NCI-H1930 (cell line): ENCODE measurements around the gene GDAP1L1.
"Not testable (repeated sequence)": the region's sequence is repeated elsewhere in the genome, so short reads cannot be mapped to it uniquely, and the experiment has no call there.

Experiments used
- DNase-seq, 2 experiments: peaks; one replicate each; lab custom pipeline; 2025; lab: John Stamatoyannopoulos, UW

GDAP1L1 gene

DNA sequence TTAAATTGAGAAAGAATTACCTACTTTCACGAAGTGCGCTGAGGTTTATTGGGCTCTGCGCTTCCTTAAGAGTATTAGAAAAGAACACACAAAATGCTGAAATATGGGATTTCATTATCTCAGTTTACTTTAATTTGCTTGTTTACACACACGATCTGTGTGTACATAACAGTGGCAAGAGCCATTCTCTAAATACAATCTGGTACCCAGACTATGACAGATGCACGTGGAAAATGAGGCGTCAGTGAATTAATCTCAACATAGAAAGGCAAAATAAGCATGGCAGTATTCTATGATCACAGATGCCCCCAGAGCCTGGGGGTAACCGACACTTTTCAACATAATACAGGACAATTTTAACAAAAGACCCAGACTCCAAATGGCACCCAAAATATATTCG lies 55.6 kb downstream of the GDAP1L1 start:
- DNase-seq: no peak

DNA sequence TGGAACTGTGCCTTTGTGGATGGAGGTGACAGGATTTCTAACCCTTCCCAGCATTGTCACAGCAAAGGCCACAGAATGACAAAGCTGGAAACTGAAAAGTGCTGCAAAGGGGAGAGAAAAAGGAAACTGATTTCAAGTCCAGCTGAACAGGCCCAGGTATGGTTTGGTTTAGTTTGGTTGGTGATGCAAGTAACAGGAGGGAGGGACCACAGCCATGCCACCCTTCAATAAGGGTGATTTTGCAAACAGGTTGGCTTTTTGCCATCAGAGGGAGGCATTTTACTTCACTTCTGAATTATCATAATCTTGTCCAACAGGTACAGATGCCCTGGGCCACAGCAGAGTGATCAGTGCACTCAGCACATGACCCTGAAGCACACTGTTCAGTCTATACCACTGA lies 57.3 kb downstream of the GDAP1L1 start:
- DNase-seq: no peak

DNA sequence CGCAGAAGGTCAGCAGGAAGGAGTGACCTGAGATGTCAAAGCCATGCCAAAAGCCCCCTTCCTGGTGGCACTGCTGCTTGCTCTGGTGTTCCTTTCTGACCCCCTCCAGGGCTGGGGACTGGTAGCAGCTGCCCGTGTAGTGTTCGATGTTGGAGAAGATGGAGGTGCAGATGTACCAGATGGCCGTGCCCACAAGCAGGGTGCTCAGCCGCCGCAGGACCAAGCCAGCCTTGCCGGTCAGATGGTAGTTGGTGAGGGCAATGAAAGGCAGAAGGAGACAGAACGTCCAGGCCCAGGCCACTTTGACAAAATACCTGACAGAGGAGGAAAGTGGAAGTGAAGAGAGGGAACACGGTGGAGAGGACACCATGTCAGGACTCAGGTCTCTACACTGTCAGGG lies 59.8 kb downstream of the GDAP1L1 start:
- DNase-seq: no peak

DNA sequence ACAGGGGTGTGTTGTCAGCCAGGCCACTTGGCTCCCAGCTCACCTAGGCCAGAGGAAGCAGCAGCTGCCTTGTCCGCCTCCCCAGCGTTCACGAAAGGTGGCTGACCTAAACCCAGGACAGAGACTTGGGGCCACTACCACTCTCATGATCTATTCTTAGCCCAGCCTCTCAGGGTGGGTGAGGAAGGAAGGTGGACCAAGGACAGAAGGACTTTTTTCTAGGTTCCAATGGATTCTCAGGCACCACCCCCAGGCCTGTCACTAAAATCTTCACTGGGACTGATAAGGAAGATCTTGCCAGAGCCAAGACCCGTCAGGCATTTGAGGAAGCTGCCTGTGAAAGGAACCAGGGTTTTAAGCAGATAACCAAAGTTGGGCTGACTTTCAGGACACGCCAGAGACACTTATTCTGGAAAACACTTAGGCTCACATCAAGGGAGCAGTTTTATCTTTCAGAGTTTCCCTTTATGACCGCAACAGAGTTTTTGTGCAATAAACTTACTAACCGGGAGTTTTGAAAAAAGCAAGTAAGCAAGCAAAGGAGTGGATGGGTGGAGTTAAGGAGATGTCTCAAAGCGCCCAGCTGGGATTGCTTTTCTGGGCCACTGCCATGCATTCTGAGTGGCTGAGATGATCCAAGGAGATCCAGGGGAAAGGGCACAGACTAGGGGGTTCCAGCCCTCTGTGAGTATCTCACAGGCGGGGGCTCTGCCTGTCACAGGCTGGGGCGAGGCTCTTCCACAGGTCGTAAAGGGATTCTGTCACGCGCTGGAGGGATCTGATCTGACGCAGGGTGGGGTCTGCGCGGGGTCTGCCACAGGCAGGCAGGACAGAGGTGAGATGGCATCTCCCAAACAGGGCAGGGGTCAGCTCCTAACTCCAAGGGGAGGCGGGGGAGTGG lies 62.9 kb downstream of the GDAP1L1 start:
- no peak for DNase-seq

DNA sequence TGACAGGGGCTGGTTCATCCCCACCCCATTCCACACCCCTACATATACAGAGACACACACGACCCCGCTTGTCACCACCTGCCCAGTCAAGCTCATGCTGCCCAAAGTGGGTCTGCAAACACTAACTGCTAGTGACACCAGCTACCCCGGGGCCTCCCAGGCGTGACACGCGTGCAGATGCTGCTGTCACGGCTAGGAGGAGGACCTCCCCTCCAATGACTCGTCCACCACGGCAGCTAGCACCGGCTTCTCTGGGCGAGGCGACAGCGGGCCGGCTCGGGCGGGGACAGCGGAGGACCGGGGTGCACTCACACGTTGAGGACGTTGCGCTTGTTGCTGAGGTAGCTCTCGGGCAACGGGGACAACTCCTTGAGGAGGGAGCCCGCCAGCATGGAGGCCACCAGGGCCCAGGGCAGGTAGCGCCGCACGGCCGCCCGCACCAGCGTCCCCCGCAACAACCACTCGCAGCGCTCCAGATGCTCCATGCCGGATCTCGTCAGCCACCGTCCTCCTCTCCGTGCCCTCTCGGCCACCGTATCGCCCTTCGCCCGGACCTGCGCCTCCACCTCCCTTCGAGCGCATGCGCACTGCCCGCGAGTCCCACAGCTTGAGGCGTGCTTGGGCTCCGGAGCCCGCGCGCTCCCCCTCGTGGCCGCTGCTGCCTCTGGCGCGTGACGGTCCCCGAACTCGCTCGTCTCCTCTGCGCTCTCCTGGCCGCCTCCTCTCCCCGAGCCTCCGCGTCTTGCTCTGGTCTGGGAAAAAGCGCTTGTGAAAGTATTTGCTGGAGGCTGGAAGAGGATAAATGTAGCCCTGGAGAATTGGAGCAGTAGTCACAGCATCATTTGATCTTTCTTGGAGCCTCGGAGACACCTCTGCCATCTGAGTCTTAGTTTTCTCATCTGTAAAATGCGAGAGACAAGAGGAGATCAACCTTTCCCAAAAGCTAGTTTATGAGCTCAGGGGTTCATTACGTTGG lies 63.8 kb downstream of the GDAP1L1 start, which contains the start of gene FITM2:
Gene FITM2 (minus strand): TSS at position 539 of the 976 bp plus-strand sequence. CDS start 54 bp downstream, at position 485.
- peak; percentile 95 to 98 for DNase-seq

DNA sequence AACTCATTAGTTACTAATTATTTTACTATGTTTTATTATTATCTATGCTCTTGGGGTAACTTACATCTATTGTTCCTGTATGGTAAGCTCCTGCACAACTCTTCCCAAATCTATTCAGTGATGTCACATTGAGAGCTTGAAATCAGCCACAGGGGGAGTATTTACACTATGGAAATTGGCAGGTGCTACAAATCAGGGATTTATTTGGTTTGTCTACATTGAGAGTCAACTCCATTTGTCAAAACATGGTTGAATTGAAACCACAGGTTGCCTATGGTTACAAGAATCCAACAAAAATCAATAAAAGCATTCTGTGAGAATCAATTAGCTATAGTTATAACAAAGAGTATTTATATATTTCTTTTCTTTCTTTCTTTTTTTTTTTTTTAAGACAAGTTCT lies 67.8 kb downstream of the GDAP1L1 start:
- peak in 1 of 2 experiments; percentile 11 for DNase-seq

DNA sequence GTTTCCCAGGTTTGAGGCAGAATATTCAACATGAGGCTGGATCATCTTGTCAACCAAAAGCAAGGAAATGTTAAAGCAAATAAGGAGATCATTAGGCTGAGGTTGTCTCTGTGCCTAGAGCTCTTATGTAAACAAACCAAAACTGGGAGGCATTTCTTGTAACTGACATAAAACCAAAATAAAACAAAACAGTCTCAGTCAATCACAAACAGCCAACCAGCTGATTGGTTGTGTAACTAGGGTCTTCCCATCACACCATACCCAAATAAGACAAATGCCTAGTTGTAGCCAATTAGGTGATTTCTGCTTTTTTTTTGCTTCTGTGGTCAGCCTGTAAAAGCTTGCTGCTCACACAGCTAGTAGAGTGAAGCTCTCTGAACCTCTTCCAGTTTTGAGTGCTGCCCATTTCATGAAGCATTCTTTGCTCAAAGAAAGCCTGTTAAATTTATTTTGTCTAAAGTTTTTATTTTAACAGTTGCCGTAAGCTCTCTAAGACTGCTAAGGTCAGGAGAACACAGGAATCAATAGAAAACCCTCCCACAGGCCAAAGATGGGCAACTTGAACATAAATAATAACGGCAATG lies 72.8 kb downstream of the GDAP1L1 start:
- DNase-seq: no peak

DNA sequence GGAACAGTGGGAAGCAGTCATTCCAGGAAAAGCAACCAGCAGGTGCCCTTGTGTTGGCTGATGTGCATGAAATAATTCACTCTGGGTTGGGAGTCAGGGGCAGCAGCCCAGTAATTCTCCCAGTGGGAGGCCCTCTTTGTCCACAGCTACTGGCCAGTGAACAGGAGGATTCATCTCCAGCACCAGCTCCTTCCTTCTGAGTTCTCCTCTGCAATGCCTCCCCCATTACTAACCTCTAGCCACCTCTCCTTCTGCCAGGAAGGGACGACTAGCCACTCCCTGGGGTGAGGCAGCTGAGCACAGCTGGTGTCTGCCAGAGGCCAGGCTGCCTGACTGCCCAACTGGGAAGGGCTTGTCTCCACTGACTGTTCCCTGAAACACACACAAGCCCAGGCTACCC lies 77.2 kb downstream of the GDAP1L1 start:
- DNase-seq: no peak

DNA sequence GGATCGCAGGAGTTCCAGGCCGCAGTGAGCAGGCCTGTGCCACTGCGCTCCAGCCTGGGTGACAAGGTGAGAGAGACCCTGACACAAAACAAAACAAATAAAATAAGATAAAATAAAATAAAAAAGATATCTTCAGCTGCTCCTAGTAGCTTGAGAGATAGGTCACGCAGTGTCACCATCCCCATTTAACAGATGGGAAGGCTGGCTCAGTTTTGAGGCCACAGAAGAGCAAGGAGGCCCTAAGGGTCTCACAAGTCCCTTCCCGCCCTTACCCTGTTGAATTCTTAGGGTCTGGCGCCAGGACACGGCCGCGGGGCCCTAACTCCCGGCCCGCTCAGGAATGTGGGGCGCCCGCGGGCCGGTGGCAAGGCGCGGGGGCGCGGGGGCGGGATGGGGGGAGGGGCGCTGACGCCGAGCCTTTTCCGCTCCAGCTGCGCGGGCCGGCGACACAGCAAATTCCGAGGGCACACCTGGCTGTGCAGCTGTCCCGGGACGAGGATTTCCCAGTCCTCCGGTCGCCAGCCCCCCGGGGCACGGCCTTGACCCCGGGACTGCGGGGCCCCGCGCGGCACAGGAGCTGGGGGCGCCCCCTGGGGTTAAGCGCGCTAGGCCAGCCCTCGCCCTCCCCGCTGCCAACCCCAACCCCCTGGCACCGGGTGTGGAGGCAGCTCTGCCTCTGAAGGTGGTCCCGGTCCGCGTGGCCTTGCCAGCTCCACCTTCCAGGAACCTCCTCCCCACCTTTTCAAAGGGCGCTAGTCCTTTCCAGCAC lies 79.5 kb downstream of the GDAP1L1 start:
- DNase-seq: no peak

DNA sequence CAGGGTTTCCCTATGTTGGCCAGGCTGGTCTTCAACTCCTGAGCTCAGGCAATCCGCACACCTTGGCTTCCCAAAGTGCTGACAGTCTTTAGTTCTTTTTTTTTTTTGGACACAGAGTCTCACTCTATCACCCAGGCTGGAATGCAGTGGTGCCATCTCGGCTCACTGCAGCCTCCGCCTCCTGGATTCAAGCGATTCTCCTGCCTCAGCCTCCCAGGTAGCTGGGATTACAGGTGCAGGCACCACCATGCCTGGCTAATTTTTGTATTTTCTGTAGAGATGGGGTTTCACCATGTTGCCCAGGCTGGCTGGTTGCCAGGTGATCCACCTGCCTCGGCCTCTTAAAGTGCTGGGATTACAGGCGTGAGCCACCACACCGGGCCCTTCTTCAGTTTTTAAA lies 80.6 kb downstream of the GDAP1L1 start:
- DNase-seq: not testable (repeated sequence)

DNA sequence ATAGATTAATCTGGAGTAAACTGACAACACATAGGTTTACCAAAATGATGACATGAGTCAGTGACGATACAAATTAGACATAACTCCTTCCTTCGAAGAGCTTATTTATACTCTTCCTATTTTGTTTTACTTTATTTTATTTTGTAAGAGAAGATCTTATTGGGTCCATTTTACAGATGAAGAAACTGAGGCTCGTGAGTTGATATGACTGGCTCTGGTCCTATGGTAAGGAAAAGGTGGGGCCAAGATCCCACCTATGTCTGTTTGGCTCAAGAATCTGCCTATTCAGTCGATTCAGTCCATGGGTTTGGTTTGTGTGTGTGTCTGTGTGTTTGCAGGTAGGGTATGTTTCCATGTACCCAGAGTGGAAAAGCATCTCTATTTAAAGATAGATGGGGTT lies 81.3 kb downstream of the GDAP1L1 start:
- DNase-seq: no peak
